Epithelial cell of esophagus (primary cell): Measurements from ENCODE around the gene CLEC2D.

Source experiments
- DNase-seq: peaks from one replicate; pipeline ENCODE4 v3.0.0; 2010; ENCODE audit warnings: low read depth
- H3K4me3 ChIP-seq: 2 replicates; pipeline ENCODE4 v1.5.1; 2011; ENCODE audit warnings: mild to moderate bottlenecking, low read length, control low read depth
- CTCF ChIP-seq: IDR thresholded peaks from 2 replicates; pipeline ENCODE4 v1.5.1; 2011; ENCODE audit warnings: low read depth, mild to moderate bottlenecking, low read length, control low read depth, inconsistent platforms; ENCODE audit not compliant: insufficient read depth; ENCODE audit errors: missing control alignments

Gene CLEC2D

GRCh38 chr12:9741726-9742125 is 72.2 kb downstream of the CLEC2D start:
- no peak for DNase-seq
- no peak overlapping the region for H3K4me3 ChIP-seq
- TF ChIP-seq CTCF = no peak

GRCh38 chr12:9742661-9743060 is 73.1 kb downstream of the CLEC2D start:
- no peak for TF ChIP-seq CTCF
- no peak for DNase-seq
- H3K4me3 ChIP-seq = no peak overlapping the region

GRCh38 chr12:9745199-9745598 is 75.7 kb downstream of the CLEC2D start:
- TF ChIP-seq CTCF = no peak
- no peak for DNase-seq
- no peak overlapping the region for H3K4me3 ChIP-seq
